ENCODE measurements around the gene BOD1L1.

BOD1L1 gene

GRCh38 chr4:13659341-13660070, 32.0 kb upstream of the BOD1L1 start:
- ChIA-PET POLR2A (no interaction called here), CTCF (interaction anchor here (1.7 kb wide), 1 partner anchor 31 kb away, joined by 3 read pairs; no protein-coding TSS in a partner anchor)
- no peak for DNase-seq (ENCODE audit: extremely low spot score)
- no peak for TF ChIP-seq CTCF (IDR thresholded peaks at IDR 0.05; ENCODE audit: control extremely low read depth, extremely low read depth, low read depth, missing control alignments)

- peak; percentile 85 for TF ChIP-seq CTCF (IDR thresholded peaks at IDR 0.05; ENCODE audit: control extremely low read depth, extremely low read depth, low read depth, missing control alignments)
- peak; percentile 53 for DNase-seq (ENCODE audit: extremely low spot score)
- ChIA-PET POLR2A (no interaction called here), CTCF (interaction anchor here (0.8 to 5.4 kb wide), 19 partner anchors 11 to 1801 kb away, joined by 3 to 101 read pairs (median 5); partner anchors contain the start of gene BOD1L1)
Measured at GRCh38 chr4:13656569-13657405, 29.3 kb upstream of the BOD1L1 start.

- ChIA-PET CTCF (interaction anchor here (0.7 to 5.4 kb wide), 38 partner anchors 10 to 1825 kb away, joined by 3 to 101 read pairs (median 4); no protein-coding TSS in a partner anchor), POLR2A (no interaction called here)
Measured at GRCh38 chr4:13654162-13654797, 26.8 kb upstream of the BOD1L1 start.

GRCh38 chr4:13653766-13654161, 26.2 kb upstream of the BOD1L1 start:
- CTCF ChIA-PET: interaction anchor here (0.7 to 5.4 kb wide), 29 partner anchors 10 to 1826 kb away, joined by 3 to 101 read pairs (median 4); no protein-coding TSS in a partner anchor
- POLR2A ChIA-PET: no interaction called here
- DNase-seq (ENCODE audit: extremely low spot score): no peak
- no peak for TF ChIP-seq CTCF (IDR thresholded peaks at IDR 0.05; ENCODE audit: control extremely low read depth, extremely low read depth, low read depth, missing control alignments)

More at GRCh38 chr4:13654162-13654797, 26.8 kb upstream of the BOD1L1 start:
- TF ChIP-seq CTCF (IDR thresholded peaks at IDR 0.05; ENCODE audit: control extremely low read depth, extremely low read depth, low read depth, missing control alignments): peak; percentile 94
- DNase-seq (ENCODE audit: extremely low spot score): peak; percentile 77

- TF ChIP-seq CTCF (IDR thresholded peaks at IDR 0.05; ENCODE audit: control extremely low read depth, extremely low read depth, low read depth, missing control alignments): no peak
- no peak for DNase-seq (ENCODE audit: extremely low spot score)
- ChIA-PET CTCF (interaction anchor here (0.6 to 9.4 kb wide), 5 partner anchors 8 to 19 kb away, joined by 3 to 101 read pairs (median 5); partner anchors contain the start of gene BOD1L1), POLR2A (no interaction called here)
Measured at GRCh38 chr4:13647031-13647430, 19.5 kb upstream of the BOD1L1 start.

GRCh38 chr4:13645075-13645474, 17.6 kb upstream of the BOD1L1 start:
- no peak for TF ChIP-seq CTCF (IDR thresholded peaks at IDR 0.05; ENCODE audit: control extremely low read depth, extremely low read depth, low read depth, missing control alignments)
- CTCF ChIA-PET: interaction anchor here (1.0 to 9.4 kb wide), 2 partner anchors 10 to 11 kb away, joined by 3 to 101 read pairs; no protein-coding TSS in a partner anchor
- DNase-seq (ENCODE audit: extremely low spot score): no peak
- POLR2A ChIA-PET: no interaction called here
